PFSK-1 (cell line): Measurements from ENCODE around the gene PPP1R9A.

Experiments
- FOXP2 ChIP-seq: optimal IDR thresholded peaks from 2 replicates; pipeline ENCODE3; 2011; ENCODE audit warnings: borderline replicate concordance, control low read depth, inconsistent platforms; ENCODE audit not compliant: insufficient read depth; ENCODE audit errors: extremely low read length, extremely low read depth
- POLR2AphosphoS5 ChIP-seq: IDR thresholded peaks from 2 replicates; pipeline ENCODE4 v1.6.1; 2012; ENCODE audit warnings: low read depth, mild to moderate bottlenecking, control low read depth, low read length, moderate library complexity
- REST ChIP-seq, 2 experiments: IDR thresholded peaks; 2 replicates each; pipeline versions ENCODE4 v1.6.1 to v1.8.0; 2011 to 2012; ENCODE audit warnings: low read depth in 2 of 2, low read length in 2 of 2, control low read depth in 1 of 2, inconsistent platforms in 1 of 2, mild to moderate bottlenecking in 1 of 2, moderate library complexity in 1 of 2; ENCODE audit not compliant: insufficient read depth in 1 of 2
- SIN3A ChIP-seq: IDR thresholded peaks from 2 replicates; pipeline ENCODE4 v1.6.1; 2012; ENCODE audit warnings: mild to moderate bottlenecking, low read length, moderate library complexity, borderline replicate concordance; ENCODE audit not compliant: insufficient read depth
- TAF1 ChIP-seq: IDR thresholded peaks from 2 replicates; pipeline ENCODE4 v1.6.1; 2012; ENCODE audit warnings: low read length, control low read depth, borderline replicate concordance; ENCODE audit not compliant: insufficient read depth

GRCh38 chr7:94939395-94939794 is 32.0 kb downstream of the PPP1R9A start:
- no peak for TF ChIP-seq REST (IDR thresholded peaks at IDR 0.05; ENCODE audit: insufficient read depth in 1 of 2, low read depth in 2 of 2, low read length in 2 of 2)
- no peak for TF ChIP-seq SIN3A
- no peak for TF ChIP-seq POLR2AphosphoS5
- TF ChIP-seq TAF1: no peak
- no peak for TF ChIP-seq FOXP2
